ENCODE data around the gene PNMA3. TPM values are rescaled to one million over a fixed set of nuclear protein-coding genes. Genes with fewer than 3 reads are reported as not detected.
"Not testable (repeated sequence)": the region's sequence is repeated elsewhere in the genome, so short reads cannot be mapped to it uniquely, and the experiment has no call there.

PNMA3 gene
- total and polyA plus RNA-seq, 2 donors (not counting 3 experiments of a cell fraction or from before 2014, with no cell fraction given), result not detected

- DNase-seq (ENCODE audit: low read depth, low spot score) (no peak), FAIRE-seq (no peak)
- intact Hi-C loops (cut with micrococcal nuclease) (no loop called here), dilution Hi-C loops (cut with MboI; ENCODE audit: extremely low pct_ligation_motif_present, low sequenced_read_pairs) (no loop called here)
- no TSS peak for BruUV-seq (replicated peaks)
- Histone ChIP-seq H3K27me3 (ENCODE audit: control insufficient read depth in 2 of 2, insufficient read depth in 2 of 2, low read length in 2 of 2) (no peaks in the 10 kb centered on the region), H4K20me1 (replicated peaks; ENCODE audit: control insufficient read depth, extremely low read depth, insufficient read depth, low read length) (no peaks in the 10 kb centered on the region), H3K27ac (ENCODE audit: insufficient read depth, low read depth, low read length) (no peak overlapping the region), H3K4me1 (ENCODE audit: control insufficient read depth, extremely low read depth, insufficient read depth, low read length) (no peaks in the 10 kb centered on the region), H3K4me3 (replicated peaks in 1 of 3; ENCODE audit: insufficient read depth in 1 of 3, low read depth in 1 of 3, low read length in 3 of 3) (no peak overlapping the region), H3K36me3 (ENCODE audit: control insufficient read depth in 2 of 2, extremely low read depth in 1 of 2, insufficient read depth in 2 of 2, low read length in 2 of 2) (no peaks in the 10 kb centered on the region), H3K9ac (replicated peaks; ENCODE audit: extremely low read depth, insufficient read depth, low read length) (no peak overlapping the region), H3K4me2 (ENCODE audit: insufficient read depth, low read length) (no peak overlapping the region), H3K79me2 (ENCODE audit: control insufficient read depth, insufficient read depth, low read length) (no peaks in the 10 kb centered on the region), H2AFZ (ENCODE audit: low read depth, low read length) (no peak overlapping the region), H3K9me3 (replicated peaks; ENCODE audit: control insufficient read depth, insufficient read depth, low read length) (no peaks in the 10 kb centered on the region), H3K9me1 (replicated peaks; ENCODE audit: control insufficient read depth, extremely low read depth, insufficient read depth, low read length) (no peaks in the 10 kb centered on the region)
- POLR2A ChIA-PET, result no interaction called here
- no peak for TF ChIP-seq MAX (IDR thresholded peaks at IDR 0.05; ENCODE audit: insufficient read depth, insufficient read length)
- TF ChIP-seq MYC (IDR thresholded peaks at IDR 0.05; ENCODE audit: low read depth, low read length), result no peak
- TF ChIP-seq JUN (IDR thresholded peaks at IDR 0.05; ENCODE audit: borderline replicate concordance, insufficient read depth, insufficient read length, low read depth), result no peak
- TF ChIP-seq FOS (IDR thresholded peaks at IDR 0.05; ENCODE audit: borderline replicate concordance, insufficient read depth, low read length), result no peak
- no peak for TF ChIP-seq CTCF (IDR thresholded peaks at IDR 0.05; ENCODE audit: extremely low read depth in 1 of 2, insufficient read depth in 1 of 2, low read depth in 1 of 2, low read length in 2 of 2)
- TF ChIP-seq GATA2 (IDR thresholded peaks at IDR 0.05; ENCODE audit: insufficient read depth, insufficient read length, low read depth, low read length), result no peak
- TF ChIP-seq POLR2A (IDR thresholded peaks at IDR 0.05; ENCODE audit: low read depth, low read length), result no peak
- no peak for TF ChIP-seq POLR2AphosphoS5 (IDR thresholded peaks at IDR 0.05; ENCODE audit: insufficient read depth, low read depth, low read length)
- TF ChIP-seq EZH2 (IDR thresholded peaks at IDR 0.05; ENCODE audit: borderline replicate concordance, low read depth, low read length, severe bottlenecking), result no peak
- CTCF ChIA-PET, result no interaction called here
These were observed 9.1 kb downstream of the PNMA3 start for GRCh38 chrX:153065389-153065788.

- POLR2A ChIA-PET; H3K9ac ChIP-seq (replicated peaks; ENCODE audit: extremely low read depth, insufficient read depth, low read length); H3K9me1 ChIP-seq (replicated peaks; ENCODE audit: control insufficient read depth, extremely low read depth, insufficient read depth, low read length); H3K27ac ChIP-seq (ENCODE audit: insufficient read depth, low read depth, low read length); H3K9me3 ChIP-seq (replicated peaks; ENCODE audit: control insufficient read depth, insufficient read depth, low read length); H3K27me3 ChIP-seq (ENCODE audit: control insufficient read depth in 2 of 2, insufficient read depth in 2 of 2, low read length in 2 of 2); H3K79me2 ChIP-seq (ENCODE audit: control insufficient read depth, insufficient read depth, low read length); H2AFZ ChIP-seq (ENCODE audit: low read depth, low read length); H4K20me1 ChIP-seq (replicated peaks; ENCODE audit: control insufficient read depth, extremely low read depth, insufficient read depth, low read length); H3K4me1 ChIP-seq (ENCODE audit: control insufficient read depth, extremely low read depth, insufficient read depth, low read length); H3K4me3 ChIP-seq (replicated peaks in 1 of 3; ENCODE audit: insufficient read depth in 1 of 3, low read depth in 1 of 3, low read length in 3 of 3); BruUV-seq (replicated peaks); dilution Hi-C loops (cut with MboI; ENCODE audit: extremely low pct_ligation_motif_present, low sequenced_read_pairs); FAIRE-seq; CTCF ChIA-PET; H3K4me2 ChIP-seq (ENCODE audit: insufficient read depth, low read length); H3K36me3 ChIP-seq (ENCODE audit: control insufficient read depth in 2 of 2, extremely low read depth in 1 of 2, insufficient read depth in 2 of 2, low read length in 2 of 2); DNase-seq (ENCODE audit: low read depth, low spot score); intact Hi-C loops (cut with micrococcal nuclease): not testable (repeated sequence)
These were observed 10.1 kb downstream of the PNMA3 start for GRCh38 chrX:153066402-153066801.

GRCh38 chrX:153071909-153072583 lies 15.8 kb downstream of the PNMA3 start, which contains the start of gene PNMA6A:
Gene PNMA6A (plus strand): TSS chrX:153072454. CDS start chrX:153073063, 609 bp downstream.
- CTCF ChIA-PET; FAIRE-seq; dilution Hi-C loops (cut with MboI; ENCODE audit: extremely low pct_ligation_motif_present, low sequenced_read_pairs); BruUV-seq (replicated peaks); H3K9ac ChIP-seq (replicated peaks; ENCODE audit: extremely low read depth, insufficient read depth, low read length); H3K4me1 ChIP-seq (ENCODE audit: control insufficient read depth, extremely low read depth, insufficient read depth, low read length); H3K79me2 ChIP-seq (ENCODE audit: control insufficient read depth, insufficient read depth, low read length); H3K4me3 ChIP-seq (replicated peaks in 1 of 3; ENCODE audit: insufficient read depth in 1 of 3, low read depth in 1 of 3, low read length in 3 of 3); H4K20me1 ChIP-seq (replicated peaks; ENCODE audit: control insufficient read depth, extremely low read depth, insufficient read depth, low read length); H3K27ac ChIP-seq (ENCODE audit: insufficient read depth, low read depth, low read length); H2AFZ ChIP-seq (ENCODE audit: low read depth, low read length); H3K4me2 ChIP-seq (ENCODE audit: insufficient read depth, low read length); H3K27me3 ChIP-seq (ENCODE audit: control insufficient read depth in 2 of 2, insufficient read depth in 2 of 2, low read length in 2 of 2); H3K9me1 ChIP-seq (replicated peaks; ENCODE audit: control insufficient read depth, extremely low read depth, insufficient read depth, low read length); H3K36me3 ChIP-seq (ENCODE audit: control insufficient read depth in 2 of 2, extremely low read depth in 1 of 2, insufficient read depth in 2 of 2, low read length in 2 of 2); DNase-seq (ENCODE audit: low read depth, low spot score); POLR2A ChIA-PET; H3K9me3 ChIP-seq (replicated peaks; ENCODE audit: control insufficient read depth, insufficient read depth, low read length); intact Hi-C loops (cut with micrococcal nuclease): not testable (repeated sequence)

All from endothelial cell of umbilical vein (primary cell).